CD4-positive, alpha-beta T cell treated with Interleukin-1 beta for 1 hour (primary cell): ENCODE data around the gene PTPRR.

Experiments
- DNase-seq, 2 donors: peaks; one replicate each; pipeline ENCODE4 v3.0.0-alpha.2; 2020 to 2022

Gene PTPRR

DNA sequence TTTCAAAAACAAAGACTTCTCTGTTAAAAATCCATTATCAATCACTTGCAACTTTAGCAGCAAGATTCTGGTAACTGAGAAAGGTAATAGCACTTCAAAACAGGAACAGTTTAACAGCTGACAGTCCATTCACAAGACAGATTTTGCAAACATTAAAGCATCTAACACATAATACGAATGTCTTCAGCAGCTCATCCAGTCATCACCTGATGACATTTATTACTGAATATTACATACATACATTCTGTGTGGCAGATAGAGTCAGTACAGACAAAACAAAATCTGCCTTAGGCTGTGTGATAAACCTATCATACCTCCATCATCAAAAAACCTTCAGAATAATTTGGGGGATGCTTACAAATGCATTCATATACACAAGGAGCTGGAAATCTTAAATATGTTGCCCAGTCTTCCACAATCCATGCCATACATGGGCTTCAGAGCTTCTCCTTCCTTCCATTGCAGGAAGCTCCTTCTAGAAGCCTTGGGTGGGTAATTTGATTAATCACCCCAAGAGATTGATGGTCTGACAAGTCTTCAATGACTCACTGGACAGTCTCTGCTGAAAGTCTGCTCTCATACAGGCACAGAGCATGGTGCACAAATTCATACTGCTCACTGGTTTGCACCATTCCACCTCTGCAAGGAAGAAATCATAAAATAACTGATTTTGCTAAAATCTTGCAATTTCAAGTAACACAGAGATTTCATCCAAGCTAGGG lies 281.7 kb downstream of the PTPRR start:
- DNase-seq = no peak

DNA sequence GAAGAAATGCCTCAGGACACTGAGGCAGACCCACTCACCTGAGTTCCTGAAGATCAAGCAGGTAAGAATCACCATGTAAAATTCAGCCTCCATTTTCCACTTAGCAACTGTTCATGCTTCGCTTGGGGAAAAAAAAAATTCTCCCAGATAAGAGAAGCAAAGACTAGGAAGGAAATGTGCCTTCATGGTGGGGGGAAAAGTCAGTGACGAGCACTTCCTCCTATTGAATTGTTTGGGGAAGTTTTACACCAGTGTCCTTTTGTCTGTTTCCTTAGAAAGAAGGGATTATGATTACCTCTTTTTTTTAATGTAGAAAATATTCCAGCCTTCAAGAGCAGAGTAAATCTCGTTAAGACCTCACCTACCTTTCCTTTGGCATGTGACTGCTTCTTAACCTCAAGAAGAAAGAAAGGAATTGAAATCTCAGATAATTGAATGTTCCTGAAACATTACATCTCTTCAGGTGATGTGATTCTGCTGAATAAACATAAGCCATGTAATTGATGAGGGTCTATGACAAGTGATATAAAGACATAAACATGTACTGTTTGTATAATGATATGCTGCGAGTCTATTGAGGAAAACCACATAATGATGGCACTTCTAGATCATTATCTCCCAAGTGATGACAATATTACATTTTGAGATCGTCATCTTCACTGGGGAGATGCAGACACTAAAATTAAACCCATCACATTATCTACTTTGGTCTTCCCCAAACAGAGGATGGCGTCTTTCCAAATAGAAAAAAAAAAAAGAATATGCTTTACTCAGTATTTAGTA lies 283.0 kb downstream of the PTPRR start, which contains the start of gene PTPRB:
Gene PTPRB, minus strand, starts transcription at position 127 of the 783 bp plus-strand sequence. Its CDS starts 34 bp downstream, at position 93.
- no peak for DNase-seq

DNA sequence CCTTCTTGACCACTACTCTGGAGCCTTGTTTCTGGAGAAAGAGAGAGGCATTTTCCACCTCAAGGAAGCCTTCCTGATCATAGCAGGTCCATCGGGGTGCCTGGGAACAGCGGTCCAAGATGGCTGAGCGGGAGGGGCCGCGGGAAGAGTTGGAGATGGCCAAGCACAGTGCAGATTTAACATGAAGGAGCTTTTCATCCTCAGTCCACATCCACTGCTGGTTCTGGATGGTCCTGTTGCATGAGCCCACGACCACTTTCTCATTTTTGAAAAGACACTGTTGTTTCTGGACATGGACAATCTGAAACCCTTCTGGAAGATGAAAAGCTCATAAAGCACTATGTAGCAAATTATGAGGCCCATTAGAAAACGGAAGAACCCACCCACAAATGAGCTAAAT lies 284.8 kb downstream of the PTPRR start:
- no peak for DNase-seq

DNA sequence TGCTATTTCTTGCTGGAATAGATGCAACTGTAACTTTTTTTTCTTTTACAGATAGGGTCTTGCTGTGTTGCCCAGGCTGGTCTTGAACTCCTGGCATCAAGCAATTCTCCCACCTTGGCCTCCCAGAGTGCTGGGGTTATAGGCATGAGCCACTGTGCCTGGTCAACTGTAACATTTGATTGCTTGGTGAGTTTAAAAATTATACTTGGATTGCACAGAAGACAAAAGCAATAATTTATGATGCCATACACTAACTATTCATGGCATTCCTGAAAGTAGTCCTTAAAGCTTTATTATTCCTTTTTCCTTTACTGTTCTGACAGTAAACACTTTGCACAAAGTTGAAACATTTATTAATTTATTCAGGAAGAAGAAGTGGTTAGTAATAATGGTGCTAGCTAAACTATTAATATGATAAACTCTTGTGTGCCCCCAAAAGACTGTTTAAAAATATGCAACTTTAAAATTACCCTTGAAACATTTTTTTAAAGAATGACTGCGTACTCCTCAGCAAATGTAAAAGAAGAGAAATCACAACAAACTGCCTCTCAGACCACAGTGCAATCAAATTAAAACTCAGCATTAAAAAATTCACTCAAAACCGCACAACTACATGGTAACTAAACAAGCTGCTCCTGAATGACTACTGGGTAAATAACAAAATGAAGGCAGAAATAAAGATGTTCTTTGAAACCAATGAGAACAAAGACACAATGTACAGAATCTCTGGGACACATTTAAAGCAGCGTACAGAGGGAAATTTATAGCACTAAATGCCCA lies 291.6 kb downstream of the PTPRR start:
- DNase-seq = no peak

DNA sequence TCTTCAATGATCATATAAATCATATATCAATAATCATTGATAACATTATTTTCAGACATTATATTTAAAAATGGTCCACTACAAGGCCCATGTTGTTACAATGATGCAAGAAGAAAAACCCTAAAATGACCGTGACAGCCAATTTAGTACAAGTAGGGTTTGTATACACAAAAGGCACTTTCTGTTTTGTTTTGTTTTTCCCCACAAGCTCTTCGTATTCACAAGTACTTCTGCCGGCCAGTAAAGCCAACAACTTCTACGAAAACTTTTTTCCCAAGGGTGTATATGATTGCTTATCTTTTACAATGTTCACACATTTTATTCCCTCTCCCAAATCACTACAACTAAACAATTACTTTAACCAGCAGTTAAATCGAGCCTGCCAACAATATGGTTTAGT lies 292.9 kb downstream of the PTPRR start:
- DNase-seq = no peak

DNA sequence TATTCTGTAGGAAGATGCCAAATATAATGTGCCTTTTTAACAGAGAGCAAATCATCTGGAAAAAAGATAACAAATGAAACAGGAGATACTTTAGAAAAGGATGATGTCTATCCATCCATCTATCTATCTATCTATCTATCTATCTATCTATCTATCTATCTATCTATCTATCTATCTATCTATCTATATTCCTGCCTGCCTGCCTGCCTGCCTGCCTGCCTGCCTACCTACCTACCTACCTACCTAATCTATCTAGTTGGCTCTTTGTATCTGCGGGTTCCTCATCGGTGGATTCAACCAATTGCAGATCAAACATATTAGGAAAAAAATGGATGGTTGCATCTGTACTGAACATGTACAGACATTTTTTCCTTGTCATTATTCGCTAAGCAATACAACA lies 294.4 kb downstream of the PTPRR start:
- DNase-seq = no peak

DNA sequence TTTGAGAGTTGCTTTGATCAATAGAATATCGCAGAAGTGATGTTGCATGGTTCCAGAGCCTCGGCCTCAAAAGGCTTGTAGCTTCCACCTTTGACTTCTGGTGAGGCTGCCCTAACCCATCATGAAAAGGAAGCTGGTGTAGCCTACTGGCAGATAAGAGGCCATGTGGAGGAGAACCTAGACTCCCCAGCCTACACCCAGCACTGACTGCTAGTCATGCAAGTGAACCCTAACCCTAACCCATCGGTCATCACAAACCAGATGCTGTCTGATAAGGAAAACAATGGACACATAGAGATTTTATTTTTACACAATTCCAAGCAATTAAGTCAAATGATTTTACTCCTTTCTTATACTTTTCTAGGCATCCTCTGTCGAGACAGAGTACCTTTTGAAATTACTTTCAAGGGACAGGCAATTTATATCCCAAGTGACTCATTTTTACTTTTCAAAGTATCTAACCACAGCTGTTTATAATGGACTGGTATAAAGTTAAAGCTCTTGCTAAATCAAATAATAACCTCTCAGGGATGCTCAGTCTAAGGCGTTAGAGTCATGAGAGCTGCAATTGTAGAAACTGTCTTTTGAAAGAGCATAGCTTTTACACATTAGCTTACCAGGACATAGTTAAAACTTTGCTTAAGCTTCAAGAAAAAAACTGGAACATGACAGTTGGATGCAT lies 300.9 kb downstream of the PTPRR start:
- no peak for DNase-seq

DNA sequence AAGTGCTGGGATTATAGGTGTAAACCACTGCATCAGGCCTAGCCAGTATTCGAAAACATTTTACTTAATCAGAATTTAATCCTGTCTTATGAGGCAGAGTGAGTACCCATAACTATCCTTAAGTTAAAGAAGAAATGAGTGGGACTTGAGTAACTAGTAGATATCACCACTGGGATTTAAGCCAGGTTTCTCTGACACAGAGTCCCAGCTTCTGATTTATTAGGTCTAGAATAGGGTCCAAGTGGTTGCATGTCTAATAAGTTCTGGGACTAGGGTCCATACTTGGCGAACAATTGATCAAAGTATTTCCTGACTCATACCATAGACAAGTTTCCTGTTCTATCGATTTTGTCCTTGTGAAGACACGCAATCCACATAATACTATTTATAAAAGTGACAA lies 302.2 kb downstream of the PTPRR start:
- no peak for DNase-seq

DNA sequence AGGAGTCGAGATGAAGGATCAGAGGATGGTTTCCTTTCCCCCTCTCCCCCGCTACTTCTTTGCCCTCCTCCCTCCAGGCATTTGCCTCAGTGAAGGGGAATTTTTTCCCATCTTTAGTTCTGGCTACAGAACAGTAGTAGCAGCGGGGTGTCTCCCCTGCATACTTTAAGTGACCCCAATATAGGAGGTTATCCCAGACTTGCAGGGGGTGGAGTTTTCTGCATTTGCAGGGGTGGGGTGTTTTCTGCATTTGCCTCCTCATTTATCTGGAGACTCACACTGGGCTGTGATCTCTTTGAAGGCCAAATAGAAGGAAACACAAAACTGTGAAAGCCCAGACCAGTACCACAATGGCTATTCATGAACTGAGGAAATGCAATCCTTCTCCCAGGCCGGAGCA lies 303.1 kb downstream of the PTPRR start:
- DNase-seq = no peak

DNA sequence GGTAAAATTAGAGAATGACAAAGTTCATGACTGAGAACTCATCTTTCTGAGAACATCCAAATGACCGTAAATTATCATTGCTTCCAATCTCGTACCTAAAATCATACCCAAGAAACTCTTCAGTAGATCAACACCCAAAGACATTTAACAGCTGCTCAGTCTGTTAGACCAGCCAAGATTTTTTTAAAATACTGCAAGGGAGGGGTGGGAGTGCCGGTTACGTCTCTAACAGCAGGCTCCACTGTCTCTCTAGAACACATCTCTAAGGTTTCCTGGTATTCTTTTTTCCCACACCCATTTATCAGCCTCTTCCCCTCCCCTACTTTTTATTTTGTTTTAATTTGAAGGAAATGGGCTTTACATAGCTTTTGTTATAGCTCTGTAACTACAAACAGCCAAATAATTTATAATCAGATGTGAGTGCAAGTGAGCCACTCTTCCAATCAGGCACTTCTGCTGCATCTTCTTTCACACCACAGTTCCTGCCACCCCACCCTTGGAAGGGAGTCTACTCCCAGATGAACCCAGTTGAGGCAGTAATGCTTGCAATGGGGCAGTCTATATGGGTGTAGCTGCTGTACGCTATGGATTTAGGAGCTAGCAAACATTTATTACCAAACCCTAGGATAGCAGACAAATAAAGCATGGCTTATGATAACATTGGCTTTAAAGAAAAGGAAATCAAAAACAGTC lies 305.2 kb downstream of the PTPRR start:
- no peak for DNase-seq

DNA sequence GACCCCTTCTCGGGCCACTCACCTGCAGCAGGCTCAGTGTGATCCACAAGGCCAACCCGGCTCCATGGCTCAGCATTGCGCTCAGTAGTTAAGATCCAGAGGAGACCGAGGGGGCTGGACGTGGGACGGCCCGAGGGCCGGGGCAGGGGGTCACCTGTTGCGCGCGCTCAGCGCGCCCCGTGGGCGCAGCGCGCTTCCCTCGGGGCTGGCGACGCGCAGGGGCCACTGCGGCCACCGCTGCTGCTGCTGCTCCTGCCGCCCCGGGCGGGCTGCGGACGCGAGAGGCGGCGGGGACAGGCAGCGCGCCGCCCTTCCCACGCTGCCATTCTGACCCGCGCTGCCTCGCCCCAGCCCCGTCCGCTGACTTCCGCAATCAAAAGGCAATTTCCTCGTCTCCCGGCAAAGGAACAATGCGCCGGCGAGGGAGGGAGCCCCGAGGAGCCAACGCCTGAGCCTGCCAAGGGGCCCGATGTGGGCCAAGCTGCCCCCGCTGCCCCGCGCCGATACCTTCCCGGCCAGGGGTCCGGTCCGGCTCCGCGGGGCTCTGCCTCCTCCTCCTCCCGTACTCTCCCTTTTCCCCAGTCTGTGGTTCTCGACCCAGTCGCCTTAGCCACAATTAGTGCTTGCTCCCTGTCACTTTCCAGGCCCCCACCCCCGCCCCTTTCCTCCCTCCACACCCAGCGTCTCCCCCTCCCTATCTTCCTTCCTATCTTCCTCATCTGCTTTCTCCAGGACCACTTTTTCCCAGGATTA lies 310.6 kb downstream of the PTPRR start:
- no peak for DNase-seq

DNA sequence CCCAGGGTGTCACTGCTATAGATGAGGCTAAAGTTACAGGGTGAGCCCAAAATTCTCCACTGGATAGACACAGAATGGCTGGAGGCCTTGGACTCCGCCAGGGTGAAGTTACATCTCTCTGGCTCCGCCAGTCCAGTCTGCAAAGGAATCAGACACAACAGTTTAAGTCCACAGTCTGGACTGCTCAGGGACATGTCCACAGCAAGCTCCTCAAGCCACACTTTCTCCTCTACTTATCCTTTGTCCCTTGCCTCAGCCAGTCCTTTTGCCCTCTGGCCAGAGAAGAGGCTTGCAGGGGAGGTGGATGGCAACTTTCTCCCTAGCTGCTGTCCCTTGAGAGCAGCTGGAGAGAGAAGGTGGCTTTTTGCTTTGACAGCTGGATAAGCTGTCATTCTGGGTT lies 311.3 kb downstream of the PTPRR start:
- DNase-seq = no peak

DNA sequence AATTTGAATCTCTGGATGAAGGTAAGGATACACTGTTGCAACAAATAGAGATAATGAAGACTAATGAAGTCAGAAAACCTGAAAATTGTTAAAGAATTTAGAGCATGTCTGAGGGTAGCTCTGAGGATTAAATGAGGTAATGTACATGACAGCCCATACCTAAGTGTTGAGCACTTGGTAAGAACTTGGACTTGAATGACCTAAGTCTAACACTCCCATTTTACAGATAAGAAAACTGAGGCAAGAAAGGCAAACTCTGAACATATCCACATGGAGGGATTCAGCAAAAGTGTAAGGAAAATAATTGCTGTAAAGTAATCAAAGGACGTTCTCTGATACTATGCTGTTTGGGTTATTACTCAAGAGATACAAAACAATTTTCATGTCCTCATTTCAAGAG lies 312.4 kb downstream of the PTPRR start:
- no peak for DNase-seq

DNA sequence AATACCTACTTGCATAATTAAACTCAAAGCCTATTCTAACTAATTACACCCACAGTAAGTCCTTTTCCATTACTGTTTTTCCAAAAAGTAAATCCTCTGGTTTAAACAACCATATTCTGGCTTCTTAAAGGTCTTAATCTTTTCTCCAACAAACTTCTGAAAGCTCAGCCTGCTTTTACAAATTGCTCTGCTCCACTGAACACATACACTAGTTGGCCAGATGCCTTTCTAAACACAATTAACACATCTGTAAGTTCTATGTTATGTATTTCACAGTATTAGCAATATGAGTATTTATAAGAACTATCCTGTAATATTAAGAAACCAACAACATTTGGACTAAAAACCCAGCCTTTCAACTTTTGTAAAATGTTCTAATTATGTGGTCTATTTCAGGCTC lies 313.4 kb downstream of the PTPRR start:
- no peak for DNase-seq

DNA sequence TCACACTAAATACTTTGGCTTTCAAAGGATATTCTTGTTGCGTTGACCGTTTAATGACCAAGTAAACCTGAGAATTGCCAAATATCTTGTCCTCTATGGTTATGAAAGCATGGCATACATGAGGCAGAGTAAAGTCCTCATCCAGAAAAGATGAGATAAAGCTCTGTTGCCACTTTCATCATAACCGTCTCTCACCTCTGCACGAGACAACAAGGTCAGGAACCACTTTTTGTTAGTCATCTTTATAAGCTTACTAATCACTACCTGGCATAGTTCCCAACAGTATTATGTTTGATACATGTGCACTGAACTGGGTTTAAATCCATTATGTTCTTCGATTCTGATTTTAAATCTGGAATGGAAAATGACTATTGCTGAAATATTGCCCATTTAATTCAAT lies 314.6 kb downstream of the PTPRR start:
- no peak for DNase-seq

DNA sequence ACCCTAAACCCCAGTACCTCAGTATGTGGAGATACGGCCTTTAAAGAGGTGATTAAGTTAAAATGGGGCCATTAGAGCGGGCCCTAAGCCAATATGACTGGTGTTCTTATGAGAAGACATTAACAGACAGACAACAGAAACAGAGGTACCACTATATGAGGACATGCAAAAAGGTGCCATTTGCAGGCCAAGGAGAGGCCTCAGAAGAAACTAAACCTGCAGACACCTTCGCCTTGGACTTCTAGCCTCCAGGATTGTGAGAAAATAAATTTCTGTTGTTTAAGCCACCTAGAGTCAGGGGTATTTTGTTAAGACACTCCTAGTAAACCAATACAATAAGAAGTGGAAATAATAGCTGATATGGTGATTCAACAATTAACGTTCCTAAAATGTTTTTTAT lies 315.9 kb downstream of the PTPRR start:
- no peak for DNase-seq

DNA sequence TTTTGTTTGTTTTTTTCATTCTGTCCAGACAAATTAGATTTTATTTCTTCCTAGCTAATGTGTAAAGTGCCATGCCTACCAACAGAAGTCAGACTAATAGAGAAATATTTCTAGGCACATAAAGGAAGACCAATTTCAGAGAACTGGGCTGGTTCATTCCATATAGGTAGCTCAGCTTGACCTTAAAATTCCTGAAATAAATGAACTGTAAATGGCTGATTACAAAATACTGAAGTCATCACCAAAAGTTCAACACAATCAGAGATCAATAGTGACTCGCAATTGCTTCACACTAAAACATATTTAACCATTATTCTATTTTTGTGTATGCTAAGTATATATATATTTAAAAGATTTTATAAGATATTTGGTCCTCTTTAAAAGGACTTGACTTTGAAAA lies 317.5 kb downstream of the PTPRR start:
- no peak for DNase-seq

DNA sequence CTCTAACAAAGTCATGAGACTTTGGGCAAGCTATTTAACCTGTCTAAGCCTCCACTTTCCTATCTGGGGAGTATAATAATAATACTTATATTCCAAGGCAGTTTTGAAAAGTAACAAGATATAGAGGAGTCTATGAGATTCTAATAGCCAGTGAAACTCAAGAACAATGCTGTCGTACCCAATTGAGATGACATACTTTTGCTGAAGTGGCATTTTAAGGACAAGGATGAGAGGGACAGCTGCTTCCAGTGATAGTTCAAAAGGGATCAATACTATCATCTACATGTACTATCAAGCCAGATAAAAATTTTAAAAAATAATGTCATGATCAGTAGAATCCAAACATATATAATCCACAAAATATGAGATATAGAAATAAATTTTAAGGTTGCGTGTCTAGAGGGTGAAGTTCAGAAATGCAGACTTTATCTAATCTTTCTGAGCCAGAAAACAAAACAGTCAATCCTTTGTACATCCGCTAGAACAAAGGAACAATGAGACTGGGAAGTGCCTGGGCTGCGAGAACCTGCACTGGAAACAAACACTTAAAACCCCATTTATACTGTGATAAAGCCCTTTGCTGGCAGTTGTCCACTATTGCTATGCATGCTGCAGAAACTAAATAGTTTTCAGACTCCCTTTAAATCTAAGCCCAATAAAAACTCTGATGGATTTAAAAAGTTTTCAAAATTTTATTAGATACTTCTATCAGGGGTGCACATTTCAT lies 321.9 kb downstream of the PTPRR start:
- DNase-seq = no peak

DNA sequence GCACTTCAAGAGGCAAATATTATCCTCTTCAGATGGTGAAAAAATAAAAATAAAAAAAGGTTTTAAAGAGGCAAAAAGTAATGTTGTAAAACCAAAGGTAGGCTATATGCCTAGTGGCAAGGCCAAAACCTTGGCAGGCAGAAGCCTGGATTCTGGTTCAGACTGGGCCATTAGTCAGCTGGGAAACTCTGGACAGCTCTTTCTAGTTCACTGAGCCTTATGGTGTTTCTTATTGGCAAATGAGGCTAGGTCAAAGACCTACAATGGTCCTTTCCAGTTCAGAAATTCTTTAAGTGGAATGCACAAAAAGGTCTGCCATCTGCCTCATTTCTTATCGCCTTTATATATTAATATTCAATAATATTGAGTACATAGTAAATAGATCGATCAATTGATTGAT lies 327.9 kb downstream of the PTPRR start:
- no peak for DNase-seq

DNA sequence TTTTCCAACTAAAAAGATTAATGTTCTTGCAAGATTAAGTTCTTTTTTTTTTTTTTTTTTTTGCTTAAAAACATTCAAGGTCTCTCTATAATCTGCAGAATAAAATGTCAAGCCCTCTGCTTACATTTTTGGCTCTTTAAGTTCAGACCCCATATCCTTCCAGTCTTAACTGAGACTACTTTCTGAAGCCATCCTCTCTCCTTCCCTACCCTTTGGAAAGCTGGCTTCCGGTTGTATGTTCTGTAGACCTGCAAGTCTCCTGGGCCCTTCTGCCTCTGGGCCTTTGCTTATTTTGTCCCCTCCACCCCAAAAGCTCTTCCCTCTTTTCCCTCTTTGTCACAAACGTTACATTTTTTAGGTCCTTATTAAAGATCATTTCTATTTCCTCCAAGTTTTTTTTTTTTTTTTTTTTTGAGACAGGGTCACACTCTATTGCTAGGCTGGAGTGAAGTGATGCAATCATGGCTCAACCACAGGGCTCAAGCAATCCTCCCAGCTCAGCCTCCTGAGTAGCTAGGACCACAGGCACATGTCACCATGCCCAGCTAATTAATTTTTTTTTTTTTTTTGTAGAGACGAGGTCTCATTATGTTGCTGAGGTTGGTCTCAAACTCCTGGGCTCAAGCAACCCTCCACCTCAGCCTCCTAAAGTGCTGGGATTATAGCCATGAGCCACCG lies 329.9 kb downstream of the PTPRR start:
- DNase-seq = no peak
